DOHH2 (cell line): ENCODE data around the gene SH2B2.

Experiments used
- H3F3A ChIP-seq: fragments of 200-600 bp; sonication (generic), shearing (Covaris generic); 2 replicates; pipeline ENCODE4 v1.6.0; 2016; ENCODE audit warnings: antibody characterized with exemption, mild to moderate bottlenecking; ENCODE audit not compliant: control insufficient read depth, insufficient read depth
- H3K27ac ChIP-seq: fragments of 200-600 bp; sonication (generic); 2 replicates; pipeline ENCODE4 v1.5.1; 2014; ENCODE audit warnings: low read depth, mild to moderate bottlenecking, low read length, moderate library complexity
- H3K27me3 ChIP-seq: fragments of 200-600 bp; sonication (generic); 2 replicates; pipeline ENCODE4 v1.6.1; 2014; ENCODE audit warnings: mild to moderate bottlenecking, low read length, mixed read lengths; ENCODE audit not compliant: control insufficient read depth
- H3K36me3 ChIP-seq: fragments of 200-600 bp; sonication (generic); 2 replicates; pipeline ENCODE4 v1.6.1; 2014; ENCODE audit warnings: mild to moderate bottlenecking, low read length, moderate library complexity, mixed read lengths; ENCODE audit not compliant: control insufficient read depth
- H3K4me1 ChIP-seq: fragments of 200-600 bp; sonication (generic); 2 replicates; pipeline ENCODE4 v1.6.1; 2014; ENCODE audit warnings: mild to moderate bottlenecking, low read length, mixed read lengths; ENCODE audit not compliant: control insufficient read depth
- H3K4me2 ChIP-seq: fragments of 200-600 bp; sonication (generic); 2 replicates; pipeline ENCODE4 v1.6.0; 2014; ENCODE audit warnings: mild to moderate bottlenecking, low read length, moderate library complexity
- H3K4me3 ChIP-seq: fragments of 200-600 bp; sonication (generic); 2 replicates; pipeline ENCODE4 v1.5.1; 2014; ENCODE audit warnings: mild to moderate bottlenecking, low read length, mixed read lengths
- H3K79me2 ChIP-seq: fragments of 200-600 bp; sonication (generic); 2 replicates; pipeline ENCODE4 v1.6.1; 2014; ENCODE audit warnings: mild to moderate bottlenecking, low read length, mixed read lengths; ENCODE audit not compliant: control insufficient read depth
- H3K9me2 ChIP-seq: fragments of 200-600 bp; sonication (generic); replicated peaks from 2 replicates; pipeline ENCODE4 v1.6.1; 2014; ENCODE audit warnings: mild to moderate bottlenecking, low read length, mixed read lengths; ENCODE audit not compliant: control insufficient read depth
- H3K9me3 ChIP-seq: fragments of 200-600 bp; sonication (generic); 2 replicates; pipeline ENCODE4 v1.6.1; 2014; ENCODE audit warnings: antibody characterized with exemption, low read length, mixed read lengths; ENCODE audit not compliant: control insufficient read depth, insufficient read depth
- H4K20me1 ChIP-seq: fragments of 200-600 bp; sonication (generic); 2 replicates; pipeline ENCODE4 v1.6.0; 2014; ENCODE audit warnings: low read depth, mild to moderate bottlenecking, antibody characterized with exemption, low read length, moderate library complexity; ENCODE audit not compliant: control insufficient read depth, insufficient read depth
- CTCF ChIP-seq: fragments of 200-600 bp; sonication (generic); IDR thresholded peaks from one replicate; pipeline ENCODE4 v1.5.1; 2014; ENCODE audit warnings: antibody characterized with exemption, mild to moderate bottlenecking, low read depth, low read length; ENCODE audit not compliant: poor library complexity, severe bottlenecking
- EZH2phosphoT487 ChIP-seq: fragments of 200-600 bp; sonication (generic); IDR thresholded peaks from 2 replicates; pipeline ENCODE4 v1.6.1; 2017; ENCODE audit warnings: borderline replicate concordance, mild to moderate bottlenecking, antibody characterized with exemption, low read length, moderate library complexity, mixed read lengths

The SH2B2 gene

GRCh38 chr7:102264367-102264891 lies 22.2 kb upstream of the SH2B2 start:
- Histone ChIP-seq H3K4me1 (no peaks in the 10 kb centered on the region), H3K9me3 (no peaks in the 10 kb centered on the region), H3K27ac (no peak overlapping the region), H3K36me3 (no peaks in the 10 kb centered on the region), H4K20me1 (no peaks in the 10 kb centered on the region), H3K9me2 (no peaks in the 10 kb centered on the region), H3K79me2 (no peaks in the 10 kb centered on the region), H3K4me2 (no peak overlapping the region), H3K4me3 (no peak overlapping the region), H3K27me3 (no peaks in the 10 kb centered on the region), H3F3A (no peaks in the 10 kb centered on the region)
- TF ChIP-seq EZH2phosphoT487, result no peak
- TF ChIP-seq CTCF, result no peak

GRCh38 chr7:102266541-102266940 lies 20.1 kb upstream of the SH2B2 start:
- H3F3A ChIP-seq, result no peaks in the 10 kb centered on the region
- no peaks in the 10 kb centered on the region for H3K9me3 ChIP-seq
- H3K9me2 ChIP-seq, result no peaks in the 10 kb centered on the region
- no peak overlapping the region for H3K27ac ChIP-seq
- H3K4me2 ChIP-seq, result no peak overlapping the region
- H3K79me2 ChIP-seq, result no peaks in the 10 kb centered on the region
- H4K20me1 ChIP-seq, result no peaks in the 10 kb centered on the region
- H3K4me1 ChIP-seq, result no peaks in the 10 kb centered on the region
- no peak for TF ChIP-seq EZH2phosphoT487
- no peak for TF ChIP-seq CTCF
- H3K36me3 ChIP-seq, result no peaks in the 10 kb centered on the region
- H3K4me3 ChIP-seq, result no peak overlapping the region
- no peaks in the 10 kb centered on the region for H3K27me3 ChIP-seq

GRCh38 chr7:102268635-102269034 lies 18.0 kb upstream of the SH2B2 start:
- Histone ChIP-seq H3K4me1 (peaks cover 10% of the 10 kb centered on the region), H3K4me3 (no peak overlapping the region), H3K27me3 (no peaks in the 10 kb centered on the region), H4K20me1 (no peaks in the 10 kb centered on the region), H3K79me2 (no peaks in the 10 kb centered on the region), H3K27ac (no peak overlapping the region), H3K9me3 (no peaks in the 10 kb centered on the region), H3K4me2 (no peak overlapping the region), H3K9me2 (no peaks in the 10 kb centered on the region), H3K36me3 (no peaks in the 10 kb centered on the region), H3F3A (no peaks in the 10 kb centered on the region)
- no peak for TF ChIP-seq EZH2phosphoT487
- TF ChIP-seq CTCF, result no peak
